CD4-positive, alpha-beta T cell treated with Interleukin-6 at 100 ng/mL for 8 hours (primary cell): ENCODE results near the gene DEPDC5.

ENCODE experiments used
- DNase-seq: peaks from one replicate; pipeline ENCODE4 v3.0.0-alpha.2; 2020; ENCODE audit warnings: mixed read lengths, low spot score

The DEPDC5 gene

DNA sequence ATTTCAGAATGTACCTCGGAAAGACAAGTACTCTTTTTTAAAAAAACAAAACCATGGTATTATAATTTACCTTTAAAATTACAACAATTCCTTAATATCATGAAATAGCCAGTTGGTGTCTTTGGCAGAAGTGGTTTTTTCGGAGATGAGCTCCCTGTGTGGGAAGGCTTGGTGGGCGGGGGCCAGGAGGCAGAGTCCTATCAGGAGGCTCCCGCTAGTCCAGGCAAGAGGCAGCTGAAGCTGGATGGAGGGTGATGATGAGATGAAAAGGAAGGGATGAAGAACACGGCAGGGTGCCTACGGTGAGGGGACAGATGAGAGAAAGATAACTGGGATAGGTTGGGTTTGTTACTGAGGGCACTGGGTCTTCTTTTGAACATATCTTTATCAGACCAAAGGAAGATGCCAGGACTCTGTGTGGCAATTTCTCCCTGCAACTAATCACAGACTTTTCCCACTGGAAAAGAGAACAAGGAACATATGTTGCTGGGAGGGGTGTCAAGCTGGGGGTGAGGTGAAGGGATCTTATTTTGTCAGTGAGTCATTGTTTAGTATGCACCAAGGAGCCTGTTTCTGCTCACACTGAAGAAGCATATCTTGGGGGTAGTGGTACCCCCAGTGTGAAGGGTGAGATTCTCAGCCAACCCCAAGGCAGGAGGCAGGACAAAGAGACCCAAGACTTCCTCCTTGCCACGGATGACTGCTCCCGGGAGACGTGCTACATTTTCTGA is 99.0 kb downstream of the DEPDC5 start:
- DNase-seq = no peak

DNA sequence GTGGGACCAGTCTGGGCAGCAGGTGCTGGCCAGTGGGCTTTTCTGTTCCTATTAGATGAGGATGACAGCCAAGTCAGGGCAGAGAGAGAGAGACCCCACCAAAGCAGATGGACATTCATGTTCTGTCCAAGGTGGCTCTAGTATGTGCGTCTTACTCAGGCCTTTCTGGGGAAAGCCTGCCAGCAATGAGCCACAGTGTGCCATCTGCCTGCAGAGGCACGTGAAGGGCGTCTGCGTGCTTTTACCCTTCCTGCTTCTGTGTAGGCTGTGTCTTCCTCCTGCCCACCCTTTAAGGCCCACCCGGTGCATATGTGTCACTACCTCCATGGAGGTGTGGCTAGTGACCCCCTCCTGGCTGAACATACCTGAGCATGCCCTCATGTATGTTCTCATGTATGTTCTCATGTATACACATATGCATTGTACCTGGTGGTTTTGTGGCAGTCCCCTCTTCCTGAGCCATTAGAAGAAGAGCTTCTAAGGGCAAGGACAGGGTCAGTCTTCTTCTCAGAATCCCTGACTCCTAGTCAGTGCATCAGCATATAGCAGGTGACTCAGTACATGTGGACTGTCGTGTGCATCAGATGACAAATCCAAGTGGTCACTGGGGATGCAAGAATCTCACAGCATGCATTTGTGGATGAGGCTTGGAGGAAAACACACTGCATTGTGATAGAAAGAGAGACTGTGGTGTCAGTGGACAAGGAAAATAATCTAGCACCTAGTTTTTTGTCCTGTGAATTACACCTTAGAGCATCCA is 100.1 kb downstream of the DEPDC5 start:
- DNase-seq = no peak

DNA sequence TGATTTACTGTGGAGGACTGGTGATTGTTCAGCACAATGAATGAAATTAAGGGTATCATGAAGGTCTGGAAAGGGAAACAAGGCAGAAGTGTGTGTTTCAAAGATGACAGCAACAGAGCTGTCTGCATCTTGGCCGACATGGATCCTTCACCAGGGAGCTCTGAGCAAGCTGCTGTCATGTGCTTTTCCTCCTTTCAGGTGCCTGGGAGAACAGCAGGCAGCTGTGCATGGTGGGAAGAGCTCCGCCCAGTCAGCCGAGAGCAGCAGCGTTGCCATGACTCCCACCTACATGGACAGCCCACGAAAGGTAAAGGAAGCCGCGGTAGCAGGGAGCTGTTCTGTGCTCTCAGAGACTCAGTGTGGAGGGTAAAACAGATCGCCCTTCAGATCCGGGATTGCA is 103.4 kb downstream of the DEPDC5 start:
- no peak for DNase-seq

DNA sequence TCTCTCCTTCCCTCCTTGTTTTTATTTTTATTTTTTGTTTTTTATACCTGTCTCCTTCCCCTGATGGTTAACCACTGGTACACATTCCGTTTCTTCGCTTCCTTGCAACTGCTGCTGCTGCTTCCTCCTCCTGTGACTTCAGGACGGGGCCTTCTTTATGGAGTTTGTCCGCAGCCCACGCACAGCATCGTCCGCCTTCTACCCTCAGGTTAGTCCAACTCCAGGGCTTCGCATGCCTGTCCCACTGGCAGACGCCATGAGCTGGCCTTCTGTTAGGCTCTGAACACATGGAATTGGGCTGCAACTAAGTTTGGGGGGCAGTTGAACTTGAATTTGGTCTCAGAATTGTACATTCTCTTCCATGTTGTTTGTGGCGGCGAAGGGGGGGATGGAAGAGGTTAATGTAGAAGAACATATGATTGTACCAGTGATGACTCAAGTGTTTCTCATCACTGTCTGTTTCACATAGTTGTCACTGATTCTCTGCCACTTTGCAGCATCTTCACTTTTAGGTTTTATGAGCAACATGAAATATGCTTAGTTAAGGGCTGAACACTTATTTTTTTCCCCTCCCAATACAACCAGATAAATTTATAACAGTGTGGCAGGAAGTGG is 107.5 kb downstream of the DEPDC5 start:
- no peak for DNase-seq

DNA sequence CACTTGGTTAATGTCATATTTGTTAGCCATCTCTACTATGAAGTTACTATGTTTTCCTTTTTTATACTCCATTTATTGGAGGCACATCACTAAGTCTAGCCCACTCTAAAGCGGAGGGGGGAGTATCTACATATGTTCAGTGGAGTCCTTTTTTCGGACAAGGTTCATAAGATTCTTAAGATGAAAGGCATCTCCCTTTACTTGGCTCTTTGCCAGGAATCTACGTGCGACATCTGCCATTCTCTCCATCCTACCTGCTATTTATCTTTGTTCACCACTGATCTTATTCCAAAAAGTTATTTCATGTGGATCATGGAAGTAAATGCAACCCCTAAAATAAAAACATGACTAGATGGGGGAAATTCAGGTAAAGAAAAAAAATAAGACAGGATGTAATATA is 113.1 kb downstream of the DEPDC5 start:
- DNase-seq = no peak

DNA sequence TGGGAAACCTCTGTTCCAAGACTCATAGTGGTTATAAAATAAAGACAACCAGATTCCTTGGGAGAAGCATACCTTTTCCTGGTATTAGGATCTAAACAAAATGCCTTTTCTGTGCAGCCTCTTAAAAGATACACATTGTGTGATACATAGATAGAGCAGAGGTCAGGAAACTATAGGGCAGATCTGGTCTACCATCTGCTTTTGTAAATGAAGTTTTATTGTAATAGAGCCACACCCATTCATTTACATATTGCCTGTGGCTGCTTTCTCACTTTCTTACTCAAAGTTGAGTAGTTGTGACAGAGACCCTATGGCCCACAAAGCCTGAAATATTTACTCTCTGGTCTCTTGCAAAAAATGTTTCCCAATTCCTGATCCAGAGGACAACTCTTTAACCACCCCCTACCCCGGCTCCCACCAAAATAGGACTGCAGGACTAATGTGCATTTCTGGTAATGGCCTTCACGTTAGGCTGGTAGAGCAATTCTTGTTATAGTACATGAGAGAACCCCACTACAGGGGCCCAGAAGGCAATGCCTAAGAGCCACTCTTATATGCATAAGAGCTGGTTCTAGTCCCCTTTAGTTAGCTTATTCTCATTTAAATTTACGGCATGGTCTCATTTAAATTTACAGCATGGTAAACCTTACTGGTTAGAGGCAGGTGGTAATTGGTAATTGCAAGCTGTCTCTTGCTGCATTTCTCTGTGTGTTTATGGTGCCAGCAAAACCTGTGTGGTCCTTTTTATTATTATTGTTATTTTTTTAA is 113.8 kb downstream of the DEPDC5 start:
- DNase-seq = no peak

DNA sequence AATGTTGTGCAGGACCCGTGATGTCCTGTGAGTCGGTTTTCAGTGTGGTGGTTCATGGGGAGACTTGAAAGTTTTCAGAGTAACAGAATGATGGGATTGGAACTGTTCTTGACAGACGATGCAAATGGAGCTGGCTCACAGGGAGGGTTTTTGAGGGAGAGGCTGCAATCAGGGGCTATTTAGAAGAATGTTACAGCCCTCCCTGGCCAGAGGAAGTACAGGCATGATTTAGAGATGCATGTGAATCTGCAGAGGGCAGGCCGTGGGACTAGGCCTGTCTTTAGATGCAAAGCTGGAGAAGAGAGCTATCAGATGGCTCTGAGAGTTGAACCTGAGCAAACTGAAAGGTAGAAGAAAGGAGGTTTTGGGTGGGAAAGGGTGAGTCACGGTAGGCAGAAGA is 115.9 kb downstream of the DEPDC5 start:
- no peak for DNase-seq

DNA sequence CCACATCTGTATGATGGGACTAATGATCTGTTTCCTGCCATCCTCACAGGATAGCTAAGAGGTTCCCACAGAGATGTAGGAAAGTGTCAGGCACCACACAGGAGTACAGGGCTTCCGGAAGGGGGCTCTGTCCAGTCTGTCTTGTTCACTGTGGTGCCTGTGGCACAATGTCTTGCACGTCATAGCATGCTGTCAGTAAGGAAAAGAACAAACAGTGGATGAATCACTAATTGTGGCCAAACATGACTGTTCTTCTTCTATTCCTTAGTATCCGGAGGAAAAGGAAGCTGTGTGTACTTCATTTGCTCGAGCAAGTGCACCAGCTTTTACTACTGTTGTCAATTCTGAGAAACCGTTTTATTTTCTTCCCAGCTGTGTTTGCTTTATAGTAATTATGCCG is 117.1 kb downstream of the DEPDC5 start:
- no peak for DNase-seq

DNA sequence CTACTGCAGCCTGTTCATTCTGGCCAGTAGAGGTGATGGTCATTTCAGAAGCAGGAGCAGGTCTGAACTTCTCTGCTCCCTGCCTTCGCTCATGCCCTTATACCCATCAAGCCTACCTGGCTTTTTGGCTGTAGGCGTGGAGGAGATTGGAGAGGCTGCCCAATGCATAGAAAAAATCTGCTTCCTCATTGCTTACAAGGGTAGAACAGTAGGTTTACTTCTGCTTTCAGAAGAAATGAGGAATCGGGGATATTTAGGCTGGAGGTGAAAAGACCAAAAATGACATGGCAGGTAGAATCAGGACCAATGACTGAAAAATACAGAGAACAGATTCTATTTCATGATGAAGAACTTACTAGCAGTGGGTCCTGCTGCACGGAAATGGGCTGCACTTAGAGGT is 117.7 kb downstream of the DEPDC5 start:
- DNase-seq = no peak

DNA sequence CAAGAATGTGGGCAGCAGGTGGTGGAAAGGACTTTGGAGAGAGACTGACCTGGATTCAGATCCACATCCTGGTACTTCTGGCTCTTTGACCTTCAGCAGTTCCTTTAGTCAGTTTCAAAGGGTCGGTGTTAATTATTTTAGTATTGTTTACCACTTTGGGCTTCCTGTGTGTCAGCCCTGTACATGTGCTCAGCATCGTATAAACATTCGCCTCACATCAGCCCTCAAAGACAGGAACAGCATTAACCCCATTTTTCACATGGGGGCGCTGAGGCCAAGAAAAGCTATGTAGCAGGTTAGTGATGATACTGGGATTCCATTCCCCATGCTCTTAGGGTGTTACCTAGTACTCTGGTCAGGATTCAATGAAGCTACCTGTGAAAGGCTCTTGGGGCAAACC is 118.4 kb downstream of the DEPDC5 start:
- no peak for DNase-seq

DNA sequence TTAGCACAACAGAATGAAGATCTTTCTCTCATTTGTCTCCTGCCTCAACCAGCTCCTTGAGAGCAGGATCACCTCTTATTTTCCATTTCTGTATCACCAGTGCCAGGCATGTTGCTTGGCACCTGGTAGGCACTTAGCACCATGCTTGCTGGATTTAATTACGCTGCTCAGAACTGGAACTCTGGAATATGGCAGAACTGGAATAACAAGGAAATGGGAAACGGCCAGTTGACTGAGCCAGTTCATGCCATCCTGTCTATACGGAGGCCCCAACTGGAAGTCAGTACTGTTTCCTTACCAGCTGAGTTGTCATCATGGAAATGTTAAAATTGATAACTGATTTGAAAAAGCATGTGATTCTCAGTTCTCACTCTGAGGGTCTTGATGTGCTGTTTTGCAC is 121.0 kb downstream of the DEPDC5 start:
- DNase-seq = no peak

DNA sequence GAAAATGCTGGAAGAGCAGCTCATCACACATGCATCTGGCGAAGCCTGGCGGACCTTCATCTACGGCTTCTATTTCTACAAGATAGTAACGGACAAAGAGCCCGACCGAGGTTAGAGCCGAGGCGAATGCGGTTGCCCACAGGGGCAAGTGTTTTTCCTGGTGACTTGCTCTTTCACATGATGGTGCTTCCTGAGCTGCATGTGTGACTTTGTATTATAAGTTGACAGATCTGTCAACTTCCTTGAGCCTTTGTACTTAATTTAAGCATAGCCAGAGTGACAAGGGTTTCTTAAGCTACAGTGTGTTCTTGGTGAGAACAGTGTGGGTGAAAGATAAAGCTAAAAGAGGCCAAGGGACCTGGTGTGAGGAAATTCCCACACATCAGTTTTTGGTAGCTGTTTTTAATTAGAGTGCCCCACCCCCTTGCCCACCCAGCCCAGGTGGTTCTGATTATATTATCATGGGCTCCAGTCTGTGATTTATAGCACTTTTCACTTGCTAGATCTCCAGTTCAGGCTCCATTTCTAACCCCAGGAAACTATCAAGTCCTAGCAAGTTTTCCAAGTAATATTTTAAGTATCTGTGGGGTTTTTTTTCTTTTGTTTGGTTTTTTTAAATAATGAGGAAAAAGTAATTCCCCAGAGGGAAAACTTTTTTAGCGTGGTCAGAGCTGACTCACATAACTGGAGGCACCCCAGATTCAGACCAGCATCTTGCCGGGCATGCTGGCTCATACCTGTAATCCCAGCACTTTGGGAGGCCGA is 122.5 kb downstream of the DEPDC5 start:
- no peak for DNase-seq

DNA sequence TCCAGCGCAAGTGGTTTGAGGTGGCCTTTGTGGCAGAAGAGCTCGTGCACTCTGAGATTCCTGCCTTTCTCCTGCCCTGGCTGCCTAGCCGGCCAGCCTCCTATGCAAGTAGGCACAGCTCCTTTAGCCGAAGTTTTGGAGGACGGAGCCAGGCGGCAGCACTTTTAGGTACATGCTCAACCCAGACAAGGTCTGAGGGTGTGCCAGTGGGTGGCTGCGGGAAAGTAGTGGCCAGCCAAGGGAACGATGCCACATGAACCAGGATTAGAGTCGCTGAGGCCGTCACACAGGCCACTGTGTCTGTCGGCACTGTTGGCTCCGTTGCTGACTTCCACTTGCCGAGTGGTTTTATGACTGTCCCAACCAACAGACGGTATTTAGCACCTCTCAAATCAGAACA is 125.8 kb downstream of the DEPDC5 start:
- DNase-seq = no peak

DNA sequence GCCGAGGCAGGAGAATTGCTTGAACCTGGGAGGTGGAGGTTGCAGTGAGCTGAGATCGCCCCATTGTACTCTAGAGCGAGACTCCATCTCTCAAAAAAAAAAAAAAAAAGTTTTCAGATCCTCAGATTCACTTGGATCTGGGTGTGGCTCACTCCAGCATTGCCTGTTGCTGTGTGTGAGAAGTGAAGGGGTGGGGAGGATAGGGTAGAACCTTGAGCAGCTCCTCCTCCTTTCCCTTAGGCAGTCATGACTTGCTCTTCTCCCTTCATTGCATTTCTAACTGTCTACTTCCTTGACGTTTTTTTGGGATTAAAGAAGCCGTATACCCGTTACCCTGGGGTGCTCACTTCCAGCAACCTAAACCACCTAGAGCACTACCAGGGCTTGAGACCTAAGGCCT is 127.4 kb downstream of the DEPDC5 start:
- DNase-seq = no peak

DNA sequence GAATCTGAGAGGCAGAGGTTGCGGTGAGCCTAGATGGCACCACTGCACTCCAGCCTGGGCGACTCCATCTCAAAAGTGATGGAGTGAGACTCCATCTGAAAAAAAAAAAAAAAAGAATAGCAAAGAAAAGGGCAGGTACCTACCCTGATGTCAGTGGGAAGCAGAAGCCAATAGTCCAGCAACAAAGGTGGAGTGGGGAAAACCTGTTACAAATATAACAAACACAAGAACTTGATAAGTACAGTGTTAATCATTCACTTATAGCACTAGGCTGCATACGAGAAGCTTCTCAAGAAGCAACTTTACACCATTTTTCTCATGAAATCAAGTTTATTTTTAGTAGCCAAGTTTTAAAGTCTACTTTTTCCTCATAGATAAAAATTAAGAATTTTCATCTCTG is 128.0 kb downstream of the DEPDC5 start:
- no peak for DNase-seq

DNA sequence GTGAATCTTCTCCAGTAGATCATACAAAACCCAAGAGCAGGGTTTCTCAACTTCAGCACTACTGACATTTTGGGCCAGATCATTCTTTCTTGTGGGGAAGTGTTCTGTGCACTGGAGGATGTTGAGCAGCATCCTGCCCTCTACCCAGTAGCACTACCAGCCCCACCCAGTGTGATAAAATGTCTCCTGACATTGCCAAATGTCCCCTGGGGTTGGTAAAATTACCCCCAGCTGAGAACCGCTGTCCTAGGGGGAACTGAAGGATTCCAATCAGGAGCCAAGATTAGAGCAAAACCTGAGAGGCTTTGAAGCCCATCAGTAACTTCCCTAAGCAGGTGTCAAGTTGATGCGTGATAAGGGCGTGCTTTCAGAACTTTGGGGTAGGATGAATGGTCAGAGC is 129.2 kb downstream of the DEPDC5 start:
- DNase-seq = no peak

DNA sequence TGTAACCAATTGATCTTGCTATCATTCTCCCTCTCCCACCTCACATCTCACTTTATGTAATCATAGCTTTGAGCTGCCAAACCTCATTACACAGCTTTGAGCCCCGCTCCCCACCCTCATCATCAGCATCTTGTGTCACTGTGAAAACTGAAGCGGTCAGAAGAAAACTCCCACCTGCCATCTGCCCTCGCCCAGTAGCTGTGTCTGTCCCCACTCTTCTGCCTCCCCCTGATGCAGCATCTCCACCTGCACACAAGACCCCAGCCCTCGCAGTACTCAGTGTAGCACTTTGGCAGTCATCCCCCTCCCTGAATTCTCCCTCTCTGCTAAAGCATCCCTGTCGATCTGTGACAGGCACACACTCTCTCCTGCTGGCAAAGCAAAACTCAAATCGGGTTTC is 130.2 kb downstream of the DEPDC5 start:
- no peak for DNase-seq

DNA sequence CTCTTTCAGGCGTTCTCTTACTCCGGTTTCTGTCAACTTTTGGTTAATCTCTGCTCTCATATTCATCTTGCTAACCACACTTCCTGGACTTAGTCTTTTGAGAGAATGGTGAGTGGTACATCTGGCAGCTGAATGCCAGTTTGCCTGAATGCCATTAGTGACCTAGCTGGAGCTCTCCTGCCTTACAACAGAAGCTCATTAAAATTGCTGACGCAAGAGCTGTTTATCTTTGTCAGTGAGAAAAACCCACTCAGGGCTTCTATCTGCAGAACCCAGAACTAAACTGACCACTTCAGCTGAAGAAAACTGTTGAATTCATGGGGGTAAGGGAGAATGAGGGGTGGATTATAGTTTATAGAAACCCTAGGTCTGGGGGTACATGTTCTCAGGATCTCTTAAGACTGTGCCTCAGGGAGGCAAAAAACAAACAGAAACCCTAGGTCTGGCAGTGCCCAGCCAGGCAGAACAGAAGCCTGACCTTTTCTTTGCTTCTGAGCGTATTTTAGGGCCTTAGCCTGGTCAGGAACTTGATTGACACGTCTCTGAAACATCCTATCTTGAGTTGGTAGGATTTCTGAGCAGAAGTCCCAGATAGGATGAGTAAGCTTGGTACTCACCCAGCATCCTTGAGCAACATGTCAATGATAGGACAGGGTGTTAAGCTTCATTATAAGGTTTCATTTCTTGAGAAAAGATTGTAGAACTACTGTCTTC is 137.7 kb downstream of the DEPDC5 start:
- DNase-seq = no peak

DNA sequence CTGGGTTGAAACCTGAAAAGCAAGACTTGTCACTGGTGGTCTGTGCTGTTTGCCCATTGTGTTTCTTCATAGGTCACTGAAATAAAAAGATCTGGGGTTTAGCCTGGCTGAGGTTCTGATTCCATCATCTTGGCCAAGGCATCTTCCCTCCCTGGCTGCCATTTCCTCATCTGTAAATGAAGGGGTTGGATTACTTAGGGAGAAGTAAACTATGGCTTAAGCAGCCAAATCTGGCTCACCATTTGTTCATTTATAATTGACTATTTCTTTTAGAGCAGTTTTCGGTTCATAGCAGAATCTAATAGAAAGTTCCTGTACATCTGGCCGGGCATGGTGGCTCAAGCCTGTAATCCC is 138.2 kb downstream of the DEPDC5 start:
- DNase-seq = no peak

DNA sequence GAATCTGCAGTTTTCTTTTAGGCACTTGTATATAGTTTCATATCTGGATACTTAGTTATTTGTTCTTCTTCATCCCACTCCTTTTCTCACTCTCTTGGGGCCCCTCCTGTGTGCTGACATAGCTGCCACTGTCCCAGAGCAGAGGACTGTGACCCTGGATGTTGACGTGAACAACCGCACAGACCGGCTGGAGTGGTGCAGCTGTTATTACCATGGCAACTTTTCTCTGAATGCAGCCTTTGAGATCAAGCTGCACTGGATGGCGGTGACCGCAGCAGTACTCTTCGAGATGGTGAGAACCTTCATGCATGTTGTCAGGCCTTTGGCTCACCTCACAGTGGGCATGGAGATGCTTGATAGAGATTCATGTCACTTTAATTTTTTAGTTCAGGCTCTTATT is 139.6 kb downstream of the DEPDC5 start:
- DNase-seq = no peak

DNA sequence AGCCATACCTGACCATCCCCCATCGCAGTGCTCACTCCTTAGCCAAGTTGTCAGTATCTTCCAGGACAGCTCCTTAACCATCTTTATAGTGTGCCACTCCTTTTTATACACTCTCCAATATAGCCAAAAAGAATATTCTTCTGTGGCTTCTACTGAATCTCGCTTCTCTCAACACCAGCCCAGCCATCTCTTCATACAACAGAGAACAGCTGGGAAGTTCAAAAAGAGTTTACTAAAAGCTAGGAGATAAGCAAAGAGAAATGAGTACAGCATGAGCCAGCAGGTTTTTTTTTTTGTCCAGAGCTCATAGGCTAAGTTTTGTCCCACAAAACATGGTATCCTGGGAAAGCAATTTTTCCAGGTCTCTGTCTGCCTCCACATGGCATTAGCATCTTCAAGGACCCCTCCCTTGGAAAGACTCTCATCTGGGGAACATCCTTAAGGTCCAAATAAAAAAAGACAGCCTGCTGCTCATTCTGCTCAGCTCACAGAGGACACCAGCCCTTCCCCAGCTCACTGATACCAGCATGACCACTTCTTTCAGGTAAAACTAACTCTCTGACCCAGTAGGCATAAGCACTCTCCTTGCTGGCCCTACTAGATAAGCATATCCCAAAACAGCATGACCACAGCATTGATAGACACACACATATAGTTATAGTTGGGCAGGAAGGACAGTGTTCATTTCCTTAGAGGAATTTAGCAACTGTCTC is 141.7 kb downstream of the DEPDC5 start:
- no peak for DNase-seq
